ENCODE data around the gene FADS2. TPM values are rescaled to one million over a fixed set of nuclear protein-coding genes. Genes with fewer than 3 reads are reported as not detected.
A peak's percentile ranks its signal among the peaks of the same experiment; 100 is the strongest.

The FADS2 gene
- total RNA-seq, 4 donors from 2014 or later = 13.5 to 117 (median 84.9) TPM

- Histone ChIP-seq H3K4me3 (no peak overlapping the region), H3K36me3 (no peaks in the 10 kb centered on the region), H3K9me3 (no peaks in the 10 kb centered on the region), H3K27ac (peak overlapping the region; percentile 56 to 70), H3K27me3 (no peaks in the 10 kb centered on the region), H3K4me1 (peaks cover 4 to 5% of the 10 kb centered on the region in 2 donors)
- no peak for TF ChIP-seq POLR2A (IDR thresholded peaks at IDR 0.05)
- TF ChIP-seq, protein P1, sequence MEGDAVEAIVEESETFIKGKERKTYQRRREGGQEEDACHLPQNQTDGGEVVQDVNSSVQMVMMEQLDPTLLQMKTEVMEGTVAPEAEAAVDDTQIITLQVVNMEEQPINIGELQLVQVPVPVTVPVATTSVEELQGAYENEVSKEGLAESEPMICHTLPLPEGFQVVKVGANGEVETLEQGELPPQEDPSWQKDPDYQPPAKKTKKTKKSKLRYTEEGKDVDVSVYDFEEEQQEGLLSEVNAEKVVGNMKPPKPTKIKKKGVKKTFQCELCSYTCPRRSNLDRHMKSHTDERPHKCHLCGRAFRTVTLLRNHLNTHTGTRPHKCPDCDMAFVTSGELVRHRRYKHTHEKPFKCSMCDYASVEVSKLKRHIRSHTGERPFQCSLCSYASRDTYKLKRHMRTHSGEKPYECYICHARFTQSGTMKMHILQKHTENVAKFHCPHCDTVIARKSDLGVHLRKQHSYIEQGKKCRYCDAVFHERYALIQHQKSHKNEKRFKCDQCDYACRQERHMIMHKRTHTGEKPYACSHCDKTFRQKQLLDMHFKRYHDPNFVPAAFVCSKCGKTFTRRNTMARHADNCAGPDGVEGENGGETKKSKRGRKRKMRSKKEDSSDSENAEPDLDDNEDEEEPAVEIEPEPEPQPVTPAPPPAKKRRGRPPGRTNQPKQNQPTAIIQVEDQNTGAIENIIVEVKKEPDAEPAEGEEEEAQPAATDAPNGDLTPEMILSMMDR (IDR thresholded peaks at IDR 0.05) = peak; percentile 79 to 97 (median 88)
- DNase-seq = peak; percentile 78 to 86
- intact Hi-C loops (cut with DNase I; ENCODE audit: low total_unique reads) = loop anchor here (10.0 kb wide), 1 partner anchor 97 kb away; the partner anchor contains the start of gene FADS3
Observed at GRCh38 chr11:61797263-61797944, 30.7 kb upstream of the FADS2 start.

- no peak for TF ChIP-seq POLR2A (IDR thresholded peaks at IDR 0.05)
- TF ChIP-seq, protein P1 (IDR thresholded peaks at IDR 0.05) = no peak
- no peak for DNase-seq
- H3K36me3 ChIP-seq = no peaks in the 10 kb centered on the region
- no peak overlapping the region for H3K4me3 ChIP-seq
- no peaks in the 10 kb centered on the region for H3K27me3 ChIP-seq
- H3K4me1 ChIP-seq = peaks cover 0 to 4% of the 10 kb centered on the region in 2 donors
- intact Hi-C loops (cut with DNase I; ENCODE audit: low total_unique reads) = loop anchor here (10.0 kb wide), 2 partner anchors 95 to 315 kb away; partner anchors contain the start of gene FADS3
- H3K27ac ChIP-seq = no peak overlapping the region
- H3K9me3 ChIP-seq = no peaks in the 10 kb centered on the region
Observed at GRCh38 chr11:61799665-61800284, 28.3 kb upstream of the FADS2 start.

DNA sequence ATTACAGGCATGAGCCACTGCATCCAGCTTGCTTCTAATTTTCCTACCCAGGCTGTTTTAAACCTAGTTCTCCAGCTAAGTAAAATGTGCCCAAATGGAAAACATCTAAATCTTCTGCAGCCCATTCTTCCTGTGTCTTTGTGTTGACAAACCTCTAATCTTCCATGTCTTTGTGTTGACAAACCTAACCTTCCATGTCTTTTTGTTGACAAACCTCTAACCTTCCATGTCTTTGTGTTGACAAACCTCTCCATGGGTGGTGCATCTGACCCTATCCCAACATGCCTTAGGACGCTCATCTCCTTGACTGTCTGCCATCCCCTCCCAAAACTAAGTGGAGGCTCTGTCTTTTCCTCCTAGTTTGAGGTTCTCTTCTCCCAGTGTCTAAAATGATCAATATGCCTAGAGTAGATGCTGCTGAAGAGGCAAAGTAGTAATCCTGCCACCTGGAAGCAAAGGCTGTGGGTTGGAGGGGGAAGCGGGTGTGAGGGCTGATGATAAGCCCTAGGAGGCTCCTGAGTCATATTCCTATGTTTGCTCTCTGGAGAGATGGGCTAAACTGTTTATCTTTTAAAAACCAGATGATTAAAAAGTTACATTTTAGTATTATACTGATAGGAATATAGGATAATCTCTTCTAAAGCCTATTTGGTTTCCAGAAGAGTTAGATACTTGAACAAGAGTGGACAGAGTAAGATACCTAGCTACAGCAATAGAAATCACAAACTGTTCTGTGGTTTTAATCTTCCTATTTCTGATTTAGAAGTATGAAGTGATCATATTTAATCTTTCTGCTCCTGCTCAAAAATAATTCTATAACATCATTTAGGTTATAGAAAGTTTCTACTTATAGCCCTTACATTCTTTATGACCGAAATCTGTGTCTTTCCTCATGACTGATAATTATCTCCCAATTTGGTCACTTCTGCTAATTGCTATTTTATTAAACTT is 27.5 kb upstream of the FADS2 start:
- intact Hi-C loops (cut with DNase I; ENCODE audit: low total_unique reads) = loop anchor here (10.0 kb wide), 1 partner anchor 314 kb away; no protein-coding TSS in a partner anchor
- no peaks in the 10 kb centered on the region for H3K36me3 ChIP-seq

GRCh38 chr11:61802605-61803004 is 25.5 kb upstream of the FADS2 start:
- Histone ChIP-seq H3K9me3 (no peaks in the 10 kb centered on the region), H3K27me3 (no peaks in the 10 kb centered on the region), H3K4me3 (no peak overlapping the region), H3K4me1 (peaks cover 0 to under 1% of the 10 kb centered on the region in 2 donors), H3K27ac (no peak overlapping the region), H3K36me3 (no peaks in the 10 kb centered on the region)
- no peak for DNase-seq
- intact Hi-C loops (cut with DNase I; ENCODE audit: low total_unique reads) = loop anchor here (10.0 kb wide), 1 partner anchor 312 kb away; no protein-coding TSS in a partner anchor
- no peak for TF ChIP-seq POLR2A (IDR thresholded peaks at IDR 0.05)
- TF ChIP-seq, protein P1 (IDR thresholded peaks at IDR 0.05) = no peak

More for the DNA sequence above, 27.5 kb upstream of the FADS2 start:
- TF ChIP-seq POLR2A (IDR thresholded peaks at IDR 0.05) = no peak
- TF ChIP-seq, protein P1 (IDR thresholded peaks at IDR 0.05) = no peak
- Histone ChIP-seq H3K27ac (no peak overlapping the region), H3K9me3 (no peaks in the 10 kb centered on the region), H3K27me3 (no peaks in the 10 kb centered on the region), H3K4me1 (peaks cover 0 to 4% of the 10 kb centered on the region in 2 donors), H3K4me3 (no peak overlapping the region)
- DNase-seq = no peak
